GM12891 (cell line): ENCODE results near the gene POLR3A.

Experiments used
- PAX5 ChIP-seq: IDR thresholded peaks from 2 replicates; pipeline ENCODE4 v1.6.1; 2011; ENCODE audit warnings: low read length, moderate library complexity, mild to moderate bottlenecking; ENCODE audit not compliant: insufficient read depth, severe bottlenecking
- POLR2A ChIP-seq: IDR thresholded peaks from 2 replicates; pipeline ENCODE4 v1.6.1; 2011; ENCODE audit warnings: low read depth, low read length, control low read depth
- POLR2AphosphoS5 ChIP-seq: IDR thresholded peaks from 2 replicates; pipeline ENCODE4 v1.6.1; 2011; ENCODE audit warnings: low read depth, low read length, control low read depth
- POU2F2 ChIP-seq: IDR thresholded peaks from 2 replicates; pipeline ENCODE4 v1.6.1; 2011; ENCODE audit warnings: low read depth, mild to moderate bottlenecking, control low read depth, low read length, moderate library complexity
- SPI1 ChIP-seq: IDR thresholded peaks from 2 replicates; pipeline ENCODE4 v1.6.1; 2011; ENCODE audit warnings: low read depth, low read length, control low read depth
- TAF1 ChIP-seq: IDR thresholded peaks from 2 replicates; pipeline ENCODE4 v1.6.1; 2011; ENCODE audit warnings: low read depth, low read length, control low read depth

GRCh38 chr10:77959887-77960455 is 69.3 kb downstream of the POLR3A start:
- TF ChIP-seq TAF1 (no peak), POLR2AphosphoS5 (no peak), POLR2A (no peak), PAX5 (no peak), SPI1 (no peak), POU2F2 (no peak)
